B cell (primary cell): ENCODE data around the gene BICDL2. TPM values are rescaled to one million over a fixed set of nuclear protein-coding genes. Genes with fewer than 3 reads are reported as not detected.
A peak's percentile ranks its signal among the peaks of the same experiment; 100 is the strongest.

Experiments used
- ATAC-seq: fragments of 200-7000 bp; cut with Tn5 transposase; one replicate; pipeline ENCODE4 v1.10.0; 2021; ENCODE audit warnings: low read depth, mild to moderate bottlenecking, moderate number of reproducible peaks, moderate library complexity
- CTCF ChIA-PET: fragments of 350-600 bp; sonication (Branson Sonifier 250); formaldehyde crosslinking; loops from one replicate; lab custom pipeline; 2021; ENCODE audit warnings: antibody characterized with exemption, inconsistent platforms; lab: Charles Lee
- POLR2A ChIA-PET: fragments of 350-600 bp; sonication (Branson Sonifier 250); formaldehyde crosslinking; loops from one replicate; lab custom pipeline; 2021; ENCODE audit warnings: antibody characterized with exemption; lab: Charles Lee
- DNase-seq: peaks from one replicate; pipeline ENCODE4 v3.0.0; 2013
- H2AFZ ChIP-seq: 2 replicates; pipeline ENCODE4 v1.6.1; 2012; ENCODE audit warnings: mild to moderate bottlenecking, low read depth, low read length; ENCODE audit not compliant: insufficient read depth, poor library complexity, severe bottlenecking
- H3K27ac ChIP-seq, 2 donors: 1 replicate in 1 of 2; 2 replicates in 1 of 2; pipeline ENCODE4 v1.5.1; 2012 to 2013; ENCODE audit warnings: low read length in 2 of 2, mild to moderate bottlenecking in 2 of 2, moderate library complexity in 1 of 2
- H3K27me3 ChIP-seq, 4 experiments: fragments of 200-600 bp in 1 of 4; sonication (generic) in 1 of 4; replicated peaks in 1 of 4; 1 replicate in 2 of 4; 2 replicates in 2 of 4; pipeline versions ENCODE4 v1.6.1 to v1.7.0; 2013 to 2016; ENCODE audit warnings: low read length in 3 of 4, mild to moderate bottlenecking in 2 of 4, mixed read lengths in 1 of 4, moderate library complexity in 1 of 4; ENCODE audit not compliant: insufficient read depth in 4 of 4, control insufficient read depth in 3 of 4; ENCODE audit errors: control extremely low read depth in 1 of 4
- H3K36me3 ChIP-seq, 2 experiments: replicated peaks in 1 of 2; 1 replicate in 1 of 2; 2 replicates in 1 of 2; pipeline versions ENCODE4 v1.6.1 to v1.7.1; 2013; ENCODE audit warnings: low read length in 1 of 2; ENCODE audit not compliant: insufficient read depth in 2 of 2, control insufficient read depth in 1 of 2; ENCODE audit errors: control extremely low read depth in 1 of 2, extremely low read depth in 1 of 2
- H3K4me1 ChIP-seq, 2 donors: fragments of 200-600 bp in 1 of 2; sonication (generic) in 1 of 2; 1 replicate in 1 of 2; 2 replicates in 1 of 2; pipeline versions ENCODE4 v1.5.1 to v1.6.1; 2013 to 2017; ENCODE audit warnings: low read length in 2 of 2; ENCODE audit not compliant: control insufficient read depth in 2 of 2, insufficient read depth in 2 of 2
- H3K4me2 ChIP-seq: replicated peaks from 2 replicates; pipeline ENCODE3; 2012; ENCODE audit warnings: mild to moderate bottlenecking, low read depth, low read length; ENCODE audit not compliant: poor library complexity, severe bottlenecking
- H3K4me3 ChIP-seq, 5 experiments: fragments of 200-600 bp in 1 of 5; sonication (generic) in 1 of 5; 1 replicate in 3 of 5; 2 replicates in 2 of 5; pipeline versions ENCODE4 v1.5.1 to v1.7.0; 2011 to 2016; ENCODE audit warnings: low read length in 4 of 5, mild to moderate bottlenecking in 4 of 5, low read depth in 2 of 5, control low read depth in 1 of 5, moderate library complexity in 1 of 5; ENCODE audit not compliant: insufficient read depth in 1 of 5; ENCODE audit errors: control extremely low read depth in 1 of 5, extremely low read depth in 1 of 5
- H3K79me2 ChIP-seq: fragments of 200-600 bp; sonication (generic); one replicate; pipeline ENCODE4 v1.6.0; 2016; ENCODE audit warnings: low read length; ENCODE audit not compliant: control insufficient read depth, insufficient read depth
- H3K9ac ChIP-seq: fragments of 200-600 bp; sonication (generic); 2 replicates; pipeline ENCODE4 v1.6.1; 2017; ENCODE audit warnings: mild to moderate bottlenecking, low read length, moderate library complexity
- H3K9me3 ChIP-seq, 3 donors: one replicate each; pipeline versions ENCODE4 v1.6.1 to v1.7.1; 2013; ENCODE audit warnings: low read length in 2 of 3; ENCODE audit not compliant: control insufficient read depth in 2 of 3, insufficient read depth in 1 of 3; ENCODE audit errors: control extremely low read depth in 1 of 3
- H4K20me1 ChIP-seq: 2 replicates; pipeline ENCODE4 v1.6.0; 2012; ENCODE audit warnings: mild to moderate bottlenecking, low read length; ENCODE audit not compliant: insufficient read depth, control insufficient read depth, poor library complexity, severe bottlenecking
- H3K27ac Mint-ChIP-seq: one replicate; pipeline ENCODE4 v1.8.0; 2021; ENCODE audit warnings: mixed read lengths
- H3K27me3 Mint-ChIP-seq: one replicate; pipeline ENCODE4 v1.8.0; 2021; ENCODE audit warnings: mixed read lengths
- H3K4me1 Mint-ChIP-seq: one replicate; pipeline ENCODE4 v1.8.0; 2021; ENCODE audit warnings: mixed read lengths
- H3K4me3 Mint-ChIP-seq: one replicate; pipeline ENCODE4 v1.8.0; 2021; ENCODE audit warnings: mixed read lengths
- H3K9me3 Mint-ChIP-seq: one replicate; pipeline ENCODE4 v1.8.0; 2022; ENCODE audit warnings: mixed read lengths; ENCODE audit not compliant: insufficient read depth
- CTCF ChIP-seq: fragments of 200-600 bp; IDR thresholded peaks from one replicate; pipeline ENCODE4 v1.8.0; 2022; ENCODE audit warnings: antibody characterized with exemption, mild to moderate bottlenecking
- EZH2 ChIP-seq: IDR thresholded peaks from 2 replicates; pipeline ENCODE4 v1.6.1; 2012; ENCODE audit warnings: borderline replicate concordance, low read depth, mild to moderate bottlenecking, moderate library complexity, low read length; ENCODE audit not compliant: insufficient read depth, poor library complexity, severe bottlenecking
- WGBS: methylation state at CpG from one replicate; pipeline ENCODE4 v1.1.5; 2013; ENCODE audit warnings: missing lambda C conversion rate; ENCODE audit not compliant: insufficient coverage; 5-methylcytosine and 5-hydroxymethylcytosine counted together
- intact Hi-C: fragments of 100-400 bp; cut with micrococcal nuclease; formaldehyde crosslinking; loops from one replicate; pipeline ENCODE4 v1.10.0; 2022
- polyA plus RNA-seq: library from polyadenylated mRNA; depleted of rRNA; stranded (reverse); fragments of >200 nt; gene quantifications from 2 replicates; pipeline ENCODE4 v1.2.3, GENCODE V29; 2012
- total RNA-seq, 2 donors: library from RNA; stranded (reverse); fragments of 120-200 nt in 1 of 2; gene quantifications; 1 replicate in 1 of 2; 2 replicates in 1 of 2; pipeline versions ENCODE4 v1.2.3 to v1.2.4, GENCODE V29; 2013 to 2022

BICDL2 gene
- total and polyA plus RNA-seq, 2 donors (not counting 1 experiment from before 2014, with no cell fraction given): 0.20 TPM; not detected in 1

- no peak for TF ChIP-seq EZH2
- no peak for TF ChIP-seq CTCF
- peaks cover 33% of the 10 kb centered on the region for H3K27me3 Mint-ChIP-seq
- CTCF ChIA-PET: interaction anchor here (0.7 to 8.9 kb wide), 20 partner anchors 9 to 146 kb away, joined by 3 to 213 read pairs (median 4); partner anchors contain the start of genes FLYWCH2, PKMYT1, TNFRSF12A and ZNF213
- H3K4me1 Mint-ChIP-seq: peaks cover 26% of the 10 kb centered on the region
- WGBS: 39% methylated on average over 11 of the region's 15 CpGs
- Histone ChIP-seq H3K27me3 (peaks cover 0 to 54% (median 24%) of the 10 kb centered on the region in 4 experiments), H3K4me1 (peaks cover 30 to 31% of the 10 kb centered on the region in 2 donors), H4K20me1 (peaks cover 47% of the 10 kb centered on the region), H3K4me2 (peak overlapping the region; percentile 72), H3K27ac (no peak overlapping the region), H3K9ac (no peak overlapping the region), H3K36me3 (peaks cover 0 to 18% of the 10 kb centered on the region in 2 experiments), H2AFZ (no peak overlapping the region), H3K4me3 (no peak overlapping the region), H3K9me3 (peaks cover 0 to 17% (median 0%) of the 10 kb centered on the region in 3 donors), H3K79me2 (peaks cover 15% of the 10 kb centered on the region)
- no peaks in the 10 kb centered on the region for H3K9me3 Mint-ChIP-seq
- H3K4me3 Mint-ChIP-seq: no peak overlapping the region
- ATAC-seq: no peak
- no peak overlapping the region for H3K27ac Mint-ChIP-seq
- DNase-seq: no peak
- POLR2A ChIA-PET: interaction anchor here (0.6 to 2.3 kb wide), 10 partner anchors 17 to 1058 kb away, joined by 3 to 10 read pairs (median 4); no protein-coding TSS in a partner anchor
- intact Hi-C loops: loop anchor here (1.0 to 10.0 kb wide), 4 partner anchors 9 to 1724 kb away; partner anchors contain the start of genes TNFRSF12A, UBE2I and ZNF263
These were observed 7.9 kb downstream of the BICDL2 start for GRCh38 chr16:3028716-3029319.
